PC-3 (cell line): ENCODE results near the gene CEBPA. TPM values are rescaled to one million over a fixed set of nuclear protein-coding genes. Genes with fewer than 3 reads are reported as not detected.

Experiments
- ATAC-seq: fragments of 200-7000 bp; cut with Tn5 transposase; 2 replicates; pipeline ENCODE4 v1.9.1; 2020; ENCODE audit warnings: mild to moderate bottlenecking, moderate library complexity
- BruUV-seq: library from RNA; stranded (reverse); fragments of 400-500 nt; replicated peaks from 2 replicates; lab custom pipeline; 2021; lab: Mats Ljungman, UMichigan
- CTCF ChIA-PET: fragments of 300-600 bp; sonication (Branson Sonifier 250); formaldehyde crosslinking; loops from one replicate; lab custom pipeline; 2022; ENCODE audit warnings: antibody characterized with exemption; lab: Charles Lee
- POLR2A ChIA-PET: fragments of 300-600 bp; sonication (Branson Sonifier 250); formaldehyde crosslinking; loops from one replicate; lab custom pipeline; 2022; ENCODE audit warnings: antibody characterized with exemption; ENCODE audit not compliant: unreplicated experiment; lab: Charles Lee
- DNase-seq: peaks from one replicate; pipeline ENCODE4 v3.0.0-alpha.2; 2015
- H2AFZ ChIP-seq: fragments of 300-600 bp; sonication (generic); 2 replicates; pipeline ENCODE4 v1.6.0; 2016; ENCODE audit warnings: antibody characterized with exemption, low read length
- H3F3A ChIP-seq: fragments of 300-600 bp; sonication (generic); one replicate; pipeline ENCODE4 v1.6.0; 2017; ENCODE audit warnings: antibody characterized with exemption, low read length, control low read depth, mild to moderate bottlenecking; ENCODE audit not compliant: unreplicated experiment
- H3K27ac ChIP-seq: fragments of 300-600 bp; sonication (generic); 2 replicates; pipeline ENCODE4 v1.5.1; 2016; ENCODE audit warnings: mild to moderate bottlenecking, low read length
- H3K27me3 ChIP-seq: fragments of 300-600 bp; sonication (generic); 2 replicates; pipeline ENCODE4 v1.6.1; 2016; ENCODE audit warnings: low read length, mixed read lengths
- H3K36me3 ChIP-seq: fragments of 300-600 bp; sonication (generic); 2 replicates; pipeline ENCODE4 v1.6.1; 2016; ENCODE audit warnings: low read depth, mixed run types, low read length, mixed read lengths
- H3K4me1 ChIP-seq: fragments of 300-600 bp; sonication (generic); 2 replicates; pipeline ENCODE4 v1.5.1; 2016; ENCODE audit warnings: low read length; ENCODE audit not compliant: insufficient read depth
- H3K4me2 ChIP-seq: fragments of 300-600 bp; sonication (generic); 2 replicates; pipeline ENCODE4 v1.6.0; 2016; ENCODE audit warnings: low read length
- H3K4me3 ChIP-seq: fragments of 300-600 bp; sonication (generic); 2 replicates; pipeline ENCODE4 v1.5.1; 2016; ENCODE audit warnings: mild to moderate bottlenecking, low read length, mixed read lengths
- H3K79me2 ChIP-seq: fragments of 300-600 bp; sonication (generic); 2 replicates; pipeline ENCODE4 v1.6.1; 2017; ENCODE audit warnings: low read length, mixed read lengths
- H3K9ac ChIP-seq: fragments of 300-600 bp; sonication (generic); 2 replicates; pipeline ENCODE4 v1.6.0; 2016; ENCODE audit warnings: mild to moderate bottlenecking, low read length
- H3K9me2 ChIP-seq: fragments of 300-600 bp; sonication (generic); replicated peaks from 2 replicates; pipeline ENCODE4 v1.6.1; 2016; ENCODE audit warnings: mixed run types, low read length, mixed read lengths
- H3K9me3 ChIP-seq: fragments of 300-600 bp; sonication (generic); 2 replicates; pipeline ENCODE4 v1.6.1; 2016; ENCODE audit warnings: low read length, mixed read lengths
- H4K20me1 ChIP-seq: fragments of 300-600 bp; sonication (generic); 2 replicates; pipeline ENCODE4 v1.6.1; 2016; ENCODE audit warnings: low read length, mixed read lengths
- CTCF ChIP-seq: fragments of 300-600 bp; sonication (generic); conservative IDR thresholded peaks from 2 replicates; pipeline ENCODE4 v1.5.1; 2017; ENCODE audit warnings: antibody characterized with exemption, low read depth, mild to moderate bottlenecking, low read length
- EZH2 ChIP-seq: fragments of 300-600 bp; sonication (generic); IDR thresholded peaks from one replicate; pipeline ENCODE4 v1.6.1; 2017; ENCODE audit warnings: antibody characterized with exemption, mild to moderate bottlenecking, low read length; ENCODE audit not compliant: unreplicated experiment
- EZH2phosphoT487 ChIP-seq: fragments of 300-600 bp; sonication (generic); IDR thresholded peaks from 2 replicates; pipeline ENCODE4 v1.6.1; 2018; ENCODE audit warnings: mild to moderate bottlenecking, antibody characterized with exemption, low read length, borderline replicate concordance
- intact Hi-C: fragments of 100-400 bp; cut with micrococcal nuclease; formaldehyde crosslinking; loops from 2 replicates; pipeline ENCODE4 v1.9.0; 2023
- total RNA-seq: library from RNA; depleted of rRNA; stranded (reverse); fragments of >200 nt; gene quantifications from 2 replicates; pipeline ENCODE4 v1.2.3, GENCODE V29; 2014

Gene CEBPA
- total RNA-seq, 1 experiment from 2014 or later: 2.9 TPM

GRCh38 chr19:33300009-33300893 lies 2.1 kb downstream of the CEBPA start:
- BruUV-seq: no TSS peak
- H3K79me2 ChIP-seq: no peaks in the 10 kb centered on the region
- no peaks in the 10 kb centered on the region for H3K9me3 ChIP-seq
- H3K4me1 ChIP-seq: peaks cover 5% of the 10 kb centered on the region; the same call in 1 of the 2 replicates
- CTCF ChIA-PET: no interaction called here
- H3K27ac ChIP-seq: no peak overlapping the region
- H3K27me3 ChIP-seq: peaks cover 11% of the 10 kb centered on the region
- H3F3A ChIP-seq: no peaks in the 10 kb centered on the region
- DNase-seq (no peak), ATAC-seq (no peak)
- H2AFZ ChIP-seq: no peak overlapping the region
- H3K9me2 ChIP-seq: no peaks in the 10 kb centered on the region
- no peaks in the 10 kb centered on the region for H3K36me3 ChIP-seq
- H3K4me3 ChIP-seq: peak overlapping the region; percentile 21
- POLR2A ChIA-PET: no interaction called here
- TF ChIP-seq EZH2phosphoT487 (no peak), CTCF (no peak), EZH2 (no peak)
- intact Hi-C loops: loop anchor here (5.0 kb wide), 1 partner anchor 77 kb away; no protein-coding TSS in a partner anchor
- no peak overlapping the region for H3K9ac ChIP-seq
- H4K20me1 ChIP-seq: no peaks in the 10 kb centered on the region
- peak overlapping the region; percentile 56 for H3K4me2 ChIP-seq

- BruUV-seq: no TSS peak
- CTCF ChIA-PET: no interaction called here
- peaks cover 11% of the 10 kb centered on the region for H3K27me3 ChIP-seq
- no peaks in the 10 kb centered on the region for H4K20me1 ChIP-seq
- intact Hi-C loops: loop anchor here (10.0 kb wide), 1 partner anchor 54 kb away; no protein-coding TSS in a partner anchor
- H3K4me1 ChIP-seq: peaks cover 6% of the 10 kb centered on the region; the same call in 1 of the 2 replicates
- H3K4me2 ChIP-seq: no peak overlapping the region
- H3K9ac ChIP-seq: no peak overlapping the region
- ATAC-seq (no peak), DNase-seq (no peak)
- POLR2A ChIA-PET: no interaction called here
- H3F3A ChIP-seq: no peaks in the 10 kb centered on the region
- TF ChIP-seq CTCF (no peak), EZH2 (no peak), EZH2phosphoT487 (no peak)
- H3K9me2 ChIP-seq: no peaks in the 10 kb centered on the region
- no peak overlapping the region for H2AFZ ChIP-seq
- H3K36me3 ChIP-seq: no peaks in the 10 kb centered on the region
- H3K27ac ChIP-seq: no peak overlapping the region
- no peaks in the 10 kb centered on the region for H3K79me2 ChIP-seq
- no peaks in the 10 kb centered on the region for H3K9me3 ChIP-seq
- no peak overlapping the region for H3K4me3 ChIP-seq
Measured at GRCh38 chr19:33299051-33299688, 3.2 kb downstream of the CEBPA start.
